ENCODE measurements around the gene PPFIA4.
"Not testable (repeated sequence)": the region's sequence is repeated elsewhere in the genome, so short reads cannot be mapped to it uniquely, and the experiment has no call there.

Gene PPFIA4

DNA sequence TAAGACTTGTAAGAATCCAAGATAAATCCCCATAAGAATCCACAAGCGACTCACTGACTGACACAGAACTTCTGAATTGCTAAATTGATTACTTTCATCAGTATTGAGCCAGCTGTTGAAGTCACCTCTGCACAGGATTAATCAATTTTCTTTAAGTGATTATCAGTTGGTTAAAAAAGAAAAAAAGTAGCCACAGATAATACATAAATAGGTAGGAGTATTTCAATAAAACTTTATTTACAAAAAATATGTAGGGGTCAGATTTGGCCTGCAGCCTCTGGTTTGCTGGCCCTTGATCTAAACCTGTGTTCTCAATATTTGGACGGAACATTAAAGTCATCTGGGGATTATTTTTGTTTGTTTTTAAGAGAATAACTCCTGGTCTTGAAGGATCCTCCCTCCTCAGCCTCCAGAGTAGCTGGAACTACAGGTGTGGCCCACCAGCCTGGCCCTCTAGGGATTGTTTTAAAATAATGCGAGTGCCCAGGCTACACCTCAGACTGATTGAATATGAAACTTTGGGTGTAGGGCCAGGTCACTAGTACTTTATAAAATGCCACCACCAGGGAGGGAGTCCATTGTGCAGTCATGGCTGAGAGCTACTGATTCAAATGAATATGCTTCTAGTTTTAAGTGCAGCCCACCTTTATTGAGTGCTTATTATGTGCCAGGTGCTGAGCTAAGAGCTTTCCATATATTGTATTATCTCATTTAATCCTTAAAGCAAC is 25.9 kb upstream of the PPFIA4 start:
- no peak overlapping the region for H3K14ac ChIP-seq (ENCODE audit: low read length)
- no peak overlapping the region for H4K8ac ChIP-seq (ENCODE audit: low read depth, low read length)
- no CpG with 5 or more reads among the region's 3 CpGs for WGBS (ENCODE audit: extremely low coverage, insufficient coverage, insufficient read length)
- no peak overlapping the region for H2BK120ac ChIP-seq (ENCODE audit: insufficient read depth, low read length, poor library complexity)
- no peak overlapping the region for H2BK5ac ChIP-seq (ENCODE audit: low read depth, low read length, poor library complexity)
- H4K91ac ChIP-seq (ENCODE audit: low read depth, low read length), result no peak overlapping the region
- H2AFZ ChIP-seq (ENCODE audit: insufficient read depth, low read length, poor library complexity), result no peak overlapping the region
- no peak overlapping the region for H3K23ac ChIP-seq (ENCODE audit: low read length)
- H3K4me2 ChIP-seq (ENCODE audit: low read length), result no peak overlapping the region
- no peak overlapping the region for H3K4me3 ChIP-seq (ENCODE audit: low read depth, low read length)
- H3K36me3 ChIP-seq (ENCODE audit: control insufficient read depth in 1 of 2, insufficient read depth in 2 of 2, low read length in 2 of 2), result no peaks in the 10 kb centered on the region
- H2BK12ac ChIP-seq (ENCODE audit: low read length), result no peak overlapping the region
- H3K18ac ChIP-seq (ENCODE audit: low read length), result no peak overlapping the region
- H3K27ac ChIP-seq (ENCODE audit: low read depth, low read length), result no peak overlapping the region
- H3K4ac ChIP-seq (ENCODE audit: low read depth, low read length), result no peak overlapping the region
- H3K4me1 ChIP-seq (ENCODE audit: control insufficient read depth in 1 of 2, insufficient read depth in 2 of 2, low read length in 2 of 2), result no peaks in the 10 kb centered on the region
- no peak overlapping the region for H4K12ac ChIP-seq (ENCODE audit: low read depth, low read length)
- H3K79me1 ChIP-seq (ENCODE audit: low read length), result no peaks in the 10 kb centered on the region
- H3K27me3 ChIP-seq (ENCODE audit: insufficient read depth, low read length), result no peaks in the 10 kb centered on the region
- no peaks in the 10 kb centered on the region for H3K9me3 ChIP-seq (ENCODE audit: insufficient read depth, low read depth, low read length)
- no peak overlapping the region for H2AK5ac ChIP-seq (ENCODE audit: low read length)
- H3K79me2 ChIP-seq (ENCODE audit: control insufficient read depth, insufficient read depth, low read length, poor library complexity), result no peaks in the 10 kb centered on the region
- no peak overlapping the region for H3K9ac ChIP-seq (ENCODE audit: low read length)
- no peak for DNase-seq

GRCh38 chr1:203001986-203002385 is 24.3 kb upstream of the PPFIA4 start:
- Histone ChIP-seq H3K79me1 (ENCODE audit: low read length) (peaks cover 2% of the 10 kb centered on the region), H4K12ac (ENCODE audit: low read depth, low read length) (no peak overlapping the region), H3K36me3 (ENCODE audit: control insufficient read depth in 1 of 2, insufficient read depth in 2 of 2, low read length in 2 of 2) (no peaks in the 10 kb centered on the region), H2AFZ (ENCODE audit: insufficient read depth, low read length, poor library complexity) (no peak overlapping the region), H3K27ac (ENCODE audit: low read depth, low read length) (no peak overlapping the region), H2BK12ac (ENCODE audit: low read length) (no peak overlapping the region), H3K4ac (ENCODE audit: low read depth, low read length) (no peak overlapping the region), H3K4me2 (ENCODE audit: low read length) (no peak overlapping the region), H3K27me3 (ENCODE audit: insufficient read depth, low read length) (no peaks in the 10 kb centered on the region), H3K4me3 (ENCODE audit: low read depth, low read length) (no peak overlapping the region), H2BK5ac (ENCODE audit: low read depth, low read length, poor library complexity) (no peak overlapping the region), H3K23ac (ENCODE audit: low read length) (no peak overlapping the region), H4K8ac (ENCODE audit: low read depth, low read length) (no peak overlapping the region), H3K14ac (ENCODE audit: low read length) (no peak overlapping the region), H4K91ac (ENCODE audit: low read depth, low read length) (no peak overlapping the region), H2BK120ac (ENCODE audit: insufficient read depth, low read length, poor library complexity) (no peak overlapping the region), H2AK5ac (ENCODE audit: low read length) (no peak overlapping the region), H3K9ac (ENCODE audit: low read length) (no peak overlapping the region), H3K9me3 (ENCODE audit: insufficient read depth, low read depth, low read length) (no peaks in the 10 kb centered on the region), H3K4me1 (ENCODE audit: control insufficient read depth in 1 of 2, insufficient read depth in 2 of 2, low read length in 2 of 2) (no peaks in the 10 kb centered on the region), H3K18ac (ENCODE audit: low read length) (no peak overlapping the region), H3K79me2 (ENCODE audit: control insufficient read depth, insufficient read depth, low read length, poor library complexity) (no peaks in the 10 kb centered on the region)
- WGBS (ENCODE audit: extremely low coverage, insufficient coverage, insufficient read length), result no CpG with 5 or more reads among the region's 9 CpGs
- DNase-seq, result no peak

GRCh38 chr1:203002951-203003350 is 23.3 kb upstream of the PPFIA4 start:
- Histone ChIP-seq H3K9ac (ENCODE audit: low read length) (no peak overlapping the region), H2BK5ac (ENCODE audit: low read depth, low read length, poor library complexity) (no peak overlapping the region), H3K4me3 (ENCODE audit: low read depth, low read length) (no peak overlapping the region), H3K79me1 (ENCODE audit: low read length) (peaks cover 7% of the 10 kb centered on the region), H3K4ac (ENCODE audit: low read depth, low read length) (no peak overlapping the region), H2BK120ac (ENCODE audit: insufficient read depth, low read length, poor library complexity) (no peak overlapping the region), H3K27me3 (ENCODE audit: insufficient read depth, low read length) (no peaks in the 10 kb centered on the region), H3K4me1 (ENCODE audit: control insufficient read depth in 1 of 2, insufficient read depth in 2 of 2, low read length in 2 of 2) (no peaks in the 10 kb centered on the region), H3K9me3 (ENCODE audit: insufficient read depth, low read depth, low read length) (no peaks in the 10 kb centered on the region), H3K18ac (ENCODE audit: low read length) (no peak overlapping the region), H3K27ac (ENCODE audit: low read depth, low read length) (no peak overlapping the region), H2BK12ac (ENCODE audit: low read length) (no peak overlapping the region), H3K4me2 (ENCODE audit: low read length) (no peak overlapping the region), H2AK5ac (ENCODE audit: low read length) (no peak overlapping the region), H4K12ac (ENCODE audit: low read depth, low read length) (no peak overlapping the region), H3K36me3 (ENCODE audit: control insufficient read depth in 1 of 2, insufficient read depth in 2 of 2, low read length in 2 of 2) (no peaks in the 10 kb centered on the region), H2AFZ (ENCODE audit: insufficient read depth, low read length, poor library complexity) (no peak overlapping the region), H4K8ac (ENCODE audit: low read depth, low read length) (no peak overlapping the region), H4K91ac (ENCODE audit: low read depth, low read length) (no peak overlapping the region), H3K14ac (ENCODE audit: low read length) (no peak overlapping the region), H3K23ac (ENCODE audit: low read length) (no peak overlapping the region), H3K79me2 (ENCODE audit: control insufficient read depth, insufficient read depth, low read length, poor library complexity) (peaks cover 4% of the 10 kb centered on the region)
- no peak for DNase-seq
- WGBS (ENCODE audit: extremely low coverage, insufficient coverage, insufficient read length), result no CpG with 5 or more reads among the region's 1 CpG

GRCh38 chr1:203005395-203006142 is 20.7 kb upstream of the PPFIA4 start:
- not testable (repeated sequence) for H3K79me1 ChIP-seq (ENCODE audit: low read length); H3K4ac ChIP-seq (ENCODE audit: low read depth, low read length); H3K23ac ChIP-seq (ENCODE audit: low read length); H3K9me3 ChIP-seq (ENCODE audit: insufficient read depth, low read depth, low read length); H3K9ac ChIP-seq (ENCODE audit: low read length); H3K79me2 ChIP-seq (ENCODE audit: control insufficient read depth, insufficient read depth, low read length, poor library complexity); H3K14ac ChIP-seq (ENCODE audit: low read length); H2AFZ ChIP-seq (ENCODE audit: insufficient read depth, low read length, poor library complexity); H3K36me3 ChIP-seq (ENCODE audit: control insufficient read depth in 1 of 2, insufficient read depth in 2 of 2, low read length in 2 of 2); DNase-seq; H2AK5ac ChIP-seq (ENCODE audit: low read length); H3K4me3 ChIP-seq (ENCODE audit: low read depth, low read length); H3K27ac ChIP-seq (ENCODE audit: low read depth, low read length); H3K4me1 ChIP-seq (ENCODE audit: control insufficient read depth in 1 of 2, insufficient read depth in 2 of 2, low read length in 2 of 2); H3K18ac ChIP-seq (ENCODE audit: low read length); H2BK5ac ChIP-seq (ENCODE audit: low read depth, low read length, poor library complexity); H3K27me3 ChIP-seq (ENCODE audit: insufficient read depth, low read length); H2BK120ac ChIP-seq (ENCODE audit: insufficient read depth, low read length, poor library complexity)
- no CpG with 5 or more reads among the region's 17 CpGs for WGBS (ENCODE audit: extremely low coverage, insufficient coverage, insufficient read length)
- H2BK12ac ChIP-seq (ENCODE audit: low read length), result peak overlapping the region; percentile 2
- H4K12ac ChIP-seq (ENCODE audit: low read depth, low read length), result peak overlapping the region; percentile 92
- H3K4me2 ChIP-seq (ENCODE audit: low read length), result peak overlapping the region; percentile 62
- H4K8ac ChIP-seq (ENCODE audit: low read depth, low read length), result peak overlapping the region; percentile 62
- peak overlapping the region; percentile 8 for H4K91ac ChIP-seq (ENCODE audit: low read depth, low read length)

Data from trophoblast cell (in vitro differentiated cells and primary cell).